Naive B cell (primary cell): ENCODE measurements around the gene DLK1. TPM values are rescaled to one million over a fixed set of nuclear protein-coding genes. Genes with fewer than 3 reads are reported as not detected.

ENCODE experiments used
- ATAC-seq, 2 donors: fragments of 150-1000 bp; cut with Tn5 transposase; 2 replicates each; pipeline ENCODE4 v1.10.0; 2021; ENCODE audit warnings: low read depth in 2 of 2, mild to moderate bottlenecking in 2 of 2, moderate library complexity in 2 of 2
- DNase-seq: peaks from one replicate; pipeline ENCODE4 v3.0.0; 2022
- H3K27ac Mint-ChIP-seq, 6 donors: one replicate each; pipeline ENCODE4 v1.8.0; 2020 to 2022; ENCODE audit warnings: mild to moderate bottlenecking in 6 of 6, mixed read lengths in 6 of 6, moderate library complexity in 5 of 6, inconsistent platforms in 2 of 6
- H3K27me3 Mint-ChIP-seq, 3 donors: one replicate each; pipeline ENCODE4 v1.8.0; 2021 to 2022; ENCODE audit warnings: mixed read lengths in 3 of 3, mild to moderate bottlenecking in 1 of 3
- H3K36me3 Mint-ChIP-seq, 2 donors: one replicate each; pipeline ENCODE4 v1.8.0; 2020 to 2022; ENCODE audit warnings: mixed read lengths in 2 of 2, inconsistent platforms in 1 of 2, mild to moderate bottlenecking in 1 of 2
- H3K4me1 Mint-ChIP-seq, 3 donors: one replicate each; pipeline ENCODE4 v1.8.0; 2020 to 2022; ENCODE audit warnings: mixed read lengths in 3 of 3, inconsistent platforms in 1 of 3, mild to moderate bottlenecking in 1 of 3, moderate library complexity in 1 of 3
- H3K4me3 Mint-ChIP-seq, 8 donors: one replicate each; pipeline ENCODE4 v1.8.0; 2020 to 2022; ENCODE audit warnings: mild to moderate bottlenecking in 8 of 8, mixed read lengths in 8 of 8, moderate library complexity in 8 of 8, inconsistent platforms in 2 of 8
- H3K9me3 Mint-ChIP-seq, 7 donors: one replicate each; pipeline ENCODE4 v1.8.0; 2020 to 2022; ENCODE audit warnings: mixed read lengths in 7 of 7, mild to moderate bottlenecking in 5 of 7, inconsistent platforms in 2 of 7, moderate library complexity in 1 of 7
- polyA plus RNA-seq, 6 donors: library from polyadenylated mRNA; unstranded; fragments of 300-500 nt; fragmentation: Illumina TruSeq; gene quantifications; one replicate each; pipeline ENCODE4 v1.2.3, GENCODE V29; 2021; ENCODE audit warnings: low read depth in 6 of 6

DLK1 gene
- polyA plus RNA-seq, 6 donors from 2014 or later: not detected

DNA sequence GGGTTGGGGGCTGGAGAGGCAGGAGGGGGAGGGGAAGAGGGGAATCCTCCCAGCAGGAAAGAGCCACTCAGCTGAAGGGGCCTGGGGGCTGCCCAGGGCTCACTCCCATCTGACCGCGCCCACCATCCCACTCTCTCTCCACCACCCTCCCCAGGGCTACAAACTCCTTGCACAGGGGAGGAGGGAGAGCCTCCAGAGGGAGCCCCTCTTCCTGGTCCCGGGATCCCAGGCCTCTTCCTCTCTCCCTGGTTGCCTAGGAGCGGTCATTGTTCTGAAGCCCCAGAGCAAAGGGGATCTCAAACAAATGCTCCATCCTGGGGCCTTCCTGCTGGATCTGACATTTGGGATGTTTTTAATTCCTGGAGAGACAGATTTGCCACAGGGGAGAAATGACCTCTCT lies 39.8 kb upstream of the DLK1 start:
- Mint-ChIP-seq H3K9me3 (peaks cover 0 to 5% (median 0%) of the 10 kb centered on the region in 7 donors), H3K4me3 (no peak overlapping the region), H3K36me3 (no peaks in the 10 kb centered on the region), H3K4me1 (no peaks in the 10 kb centered on the region), H3K27me3 (peaks cover under 1 to 17% (median 6%) of the 10 kb centered on the region in 3 donors), H3K27ac (peak overlapping the region in 1 of 6 donors; percentile 72)
- ATAC-seq (no peak), DNase-seq (no peak)

- no peaks in the 10 kb centered on the region for H3K36me3 Mint-ChIP-seq
- DNase-seq (no peak), ATAC-seq (no peak)
- peak overlapping the region in 1 of 8 donors; percentile 42 for H3K4me3 Mint-ChIP-seq
- no peaks in the 10 kb centered on the region for H3K4me1 Mint-ChIP-seq
- H3K27ac Mint-ChIP-seq: no peak overlapping the region
- H3K9me3 Mint-ChIP-seq: peaks cover 0 to 5% (median 0%) of the 10 kb centered on the region in 7 donors
- H3K27me3 Mint-ChIP-seq: peaks cover 5 to 22% (median 6%) of the 10 kb centered on the region in 3 donors
Observed at GRCh38 chr14:100687386-100687785, 39.3 kb upstream of the DLK1 start.

GRCh38 chr14:100688051-100688450 lies 38.6 kb upstream of the DLK1 start:
- DNase-seq: no peak
- ATAC-seq: no peak
- H3K36me3 Mint-ChIP-seq: no peaks in the 10 kb centered on the region
- H3K4me1 Mint-ChIP-seq: no peaks in the 10 kb centered on the region
- H3K4me3 Mint-ChIP-seq: no peak overlapping the region
- peaks cover 0 to under 1% (median 0%) of the 10 kb centered on the region in 7 donors for H3K9me3 Mint-ChIP-seq
- H3K27ac Mint-ChIP-seq: no peak overlapping the region
- H3K27me3 Mint-ChIP-seq: peaks cover under 1 to 24% (median 12%) of the 10 kb centered on the region in 3 donors

- Mint-ChIP-seq H3K4me1 (no peaks in the 10 kb centered on the region), H3K4me3 (no peak overlapping the region), H3K27me3 (peaks cover 0 to 32% (median 20%) of the 10 kb centered on the region in 3 donors), H3K27ac (peak overlapping the region in 1 of 6 donors; percentile 65), H3K9me3 (no peaks in the 10 kb centered on the region), H3K36me3 (no peaks in the 10 kb centered on the region)
- ATAC-seq: no peak
- DNase-seq: no peak
Observed at GRCh38 chr14:100688598-100689461, 37.9 kb upstream of the DLK1 start.

GRCh38 chr14:100690672-100691071 lies 36.0 kb upstream of the DLK1 start:
- Mint-ChIP-seq H3K36me3 (no peaks in the 10 kb centered on the region), H3K27ac (no peak overlapping the region), H3K4me1 (no peaks in the 10 kb centered on the region), H3K27me3 (peaks cover 6 to 43% (median 33%) of the 10 kb centered on the region in 3 donors), H3K4me3 (no peak overlapping the region), H3K9me3 (no peaks in the 10 kb centered on the region)
- no peak for ATAC-seq
- no peak for DNase-seq

GRCh38 chr14:100691395-100692056 lies 35.2 kb upstream of the DLK1 start:
- no peak for DNase-seq
- Mint-ChIP-seq H3K4me1 (no peaks in the 10 kb centered on the region), H3K9me3 (no peaks in the 10 kb centered on the region), H3K4me3 (no peak overlapping the region), H3K36me3 (no peaks in the 10 kb centered on the region), H3K27me3 (peaks cover 6 to 52% (median 38%) of the 10 kb centered on the region in 3 donors), H3K27ac (no peak overlapping the region)
- no peak for ATAC-seq

- ATAC-seq (no peak), DNase-seq (no peak)
- Mint-ChIP-seq H3K9me3 (no peaks in the 10 kb centered on the region), H3K4me3 (no peak overlapping the region), H3K27ac (no peak overlapping the region), H3K27me3 (peaks cover 6 to 56% (median 41%) of the 10 kb centered on the region in 3 donors), H3K4me1 (no peaks in the 10 kb centered on the region), H3K36me3 (no peaks in the 10 kb centered on the region)
Observed at GRCh38 chr14:100692256-100692655, 34.4 kb upstream of the DLK1 start.

- DNase-seq (no peak), ATAC-seq (no peak)
- Mint-ChIP-seq H3K9me3 (no peaks in the 10 kb centered on the region), H3K4me1 (no peaks in the 10 kb centered on the region), H3K4me3 (peak overlapping the region in 2 of 8 donors; percentile 40 to 79), H3K36me3 (no peaks in the 10 kb centered on the region), H3K27ac (peak overlapping the region in 1 of 6 donors; percentile 5), H3K27me3 (peaks cover 6 to 50% (median 41%) of the 10 kb centered on the region in 3 donors)
Observed at GRCh38 chr14:100692859-100693558, 33.7 kb upstream of the DLK1 start.

DNA sequence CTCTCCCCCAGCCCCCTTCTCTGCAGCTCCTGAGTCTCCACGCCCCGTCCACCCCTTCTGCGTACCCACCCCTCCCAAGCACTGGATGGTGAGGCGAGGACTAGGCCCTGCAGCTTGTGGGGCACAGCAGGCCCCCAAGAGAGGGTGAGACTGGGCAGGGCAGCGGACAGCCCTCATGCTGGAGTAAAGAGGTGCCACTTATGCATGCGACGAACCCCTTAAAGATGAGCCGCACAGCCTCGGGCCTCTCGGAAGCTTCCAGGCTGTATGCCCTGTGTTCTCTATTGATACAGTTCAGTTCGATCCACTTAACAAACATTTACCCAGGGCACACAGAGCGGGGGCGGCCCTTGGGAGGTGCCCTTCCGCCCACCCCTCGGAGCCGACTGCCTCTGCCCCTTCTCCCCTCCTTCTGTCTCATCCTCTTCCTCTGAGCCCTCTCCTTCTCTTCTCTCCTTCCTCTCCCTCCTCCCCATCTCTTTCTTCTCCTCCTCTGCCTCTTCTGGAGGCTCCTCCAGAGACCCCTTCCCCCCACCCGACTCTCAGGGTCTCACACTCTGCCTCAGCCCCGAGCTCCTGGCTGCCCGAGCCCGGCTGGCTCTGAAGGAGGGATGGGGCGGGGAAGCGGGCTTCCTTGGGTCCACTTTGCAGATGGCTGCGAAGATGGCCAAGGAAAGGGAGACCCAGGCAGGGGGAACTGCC lies 32.7 kb upstream of the DLK1 start:
- no peak overlapping the region for H3K4me3 Mint-ChIP-seq
- no peak overlapping the region for H3K27ac Mint-ChIP-seq
- peaks cover 12 to 59% (median 48%) of the 10 kb centered on the region in 3 donors for H3K27me3 Mint-ChIP-seq
- H3K9me3 Mint-ChIP-seq: no peaks in the 10 kb centered on the region
- H3K4me1 Mint-ChIP-seq: no peaks in the 10 kb centered on the region
- DNase-seq: no peak
- ATAC-seq: no peak
- no peaks in the 10 kb centered on the region for H3K36me3 Mint-ChIP-seq

DNA sequence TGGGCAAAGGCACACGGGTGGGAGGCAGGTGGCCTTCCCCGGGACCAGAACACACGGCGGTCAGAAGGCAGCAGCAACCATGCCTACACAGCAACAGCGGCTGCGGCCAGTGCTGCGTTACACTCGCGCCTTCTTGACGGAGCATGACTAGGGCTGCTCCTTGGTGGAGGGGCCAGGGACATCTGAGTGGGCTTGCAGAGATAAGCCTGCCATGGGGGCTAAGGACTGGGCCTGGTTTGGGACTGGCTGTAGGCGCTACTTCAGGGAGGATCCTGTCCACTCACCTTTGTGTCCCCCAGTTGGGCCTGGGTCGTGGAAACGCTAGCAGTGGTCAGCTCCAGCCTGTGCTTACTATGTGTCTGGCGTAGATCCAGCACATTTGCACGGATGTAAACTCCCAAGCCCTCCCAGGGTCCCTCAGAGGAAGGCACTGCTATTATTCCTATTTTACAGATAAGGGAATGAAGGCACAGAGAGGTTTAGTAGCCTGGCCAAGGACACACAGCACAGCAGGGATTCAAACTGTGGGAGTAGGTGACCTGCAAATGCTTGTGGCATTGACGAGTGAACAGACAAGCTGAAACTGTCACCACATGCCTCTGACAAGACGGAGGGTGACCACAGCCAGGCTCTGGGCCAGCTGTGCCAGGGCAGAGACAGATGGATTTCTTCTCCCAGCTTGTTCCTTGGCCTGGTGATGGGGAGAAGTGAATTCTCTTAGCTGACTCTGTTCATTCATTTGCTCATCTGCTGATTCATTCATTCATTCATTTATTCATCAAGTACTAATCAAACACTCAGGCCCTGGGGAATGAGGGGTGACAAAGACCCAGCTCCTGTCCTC lies 31.9 kb upstream of the DLK1 start:
- peaks cover 12 to 62% (median 54%) of the 10 kb centered on the region in 3 donors for H3K27me3 Mint-ChIP-seq
- no peak for ATAC-seq
- H3K36me3 Mint-ChIP-seq: no peaks in the 10 kb centered on the region
- H3K9me3 Mint-ChIP-seq: peaks cover 0 to 3% (median 0%) of the 10 kb centered on the region in 7 donors
- no peak for DNase-seq
- no peak overlapping the region for H3K4me3 Mint-ChIP-seq
- no peak overlapping the region for H3K27ac Mint-ChIP-seq
- no peaks in the 10 kb centered on the region for H3K4me1 Mint-ChIP-seq

DNA sequence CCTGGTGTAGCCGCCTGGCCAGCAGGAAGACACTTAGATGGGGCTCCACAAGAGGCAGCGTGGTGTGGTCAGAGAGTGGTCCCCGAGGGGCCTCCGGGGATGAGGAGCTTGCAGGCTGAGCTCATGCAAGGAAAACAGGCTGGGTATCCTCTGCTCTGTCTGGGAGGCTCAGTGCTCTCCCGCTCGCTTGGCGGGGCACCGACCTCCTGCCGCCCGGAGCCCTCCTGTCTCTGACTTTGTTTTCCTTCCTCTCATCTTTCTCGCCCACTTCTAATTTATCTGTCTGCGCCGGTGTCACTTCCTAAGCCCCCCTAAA lies 31.3 kb upstream of the DLK1 start:
- no peak for ATAC-seq
- H3K9me3 Mint-ChIP-seq: peaks cover 0 to 3% (median 0%) of the 10 kb centered on the region in 7 donors

DNA sequence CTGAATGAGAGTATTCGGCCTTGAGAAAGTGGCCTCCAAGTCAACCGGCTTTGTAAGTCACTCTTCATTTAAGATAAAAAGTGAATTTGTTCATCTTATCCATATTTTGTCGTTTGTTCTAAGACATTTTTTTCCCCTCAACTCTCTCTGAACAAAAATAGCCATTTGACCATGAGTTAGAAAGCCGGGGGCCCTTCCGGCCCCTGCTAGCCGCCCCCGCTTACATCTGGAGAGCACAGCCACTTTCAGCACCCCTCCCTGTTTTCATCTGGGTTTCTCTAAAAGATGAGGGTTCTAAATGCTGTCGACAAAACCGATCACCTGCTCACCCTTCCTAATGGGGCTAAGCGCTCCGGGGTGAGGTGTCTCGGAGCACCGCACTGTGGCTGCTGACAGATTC lies 30.7 kb upstream of the DLK1 start:
- Mint-ChIP-seq H3K9me3 (peaks cover 0 to 3% (median 0%) of the 10 kb centered on the region in 7 donors), H3K4me1 (no peaks in the 10 kb centered on the region), H3K27me3 (peaks cover 15 to 65% (median 60%) of the 10 kb centered on the region in 3 donors)

More for the DNA sequence above, 31.3 kb upstream of the DLK1 start:
- Mint-ChIP-seq H3K4me1 (no peaks in the 10 kb centered on the region), H3K27ac (no peak overlapping the region), H3K4me3 (no peak overlapping the region), H3K36me3 (no peaks in the 10 kb centered on the region), H3K27me3 (peaks cover 12 to 59% (median 54%) of the 10 kb centered on the region in 3 donors)
- no peak for DNase-seq

More for the DNA sequence above, 30.7 kb upstream of the DLK1 start:
- H3K27ac Mint-ChIP-seq: no peak overlapping the region
- no peak for DNase-seq
- no peak overlapping the region for H3K4me3 Mint-ChIP-seq
- ATAC-seq: no peak
- H3K36me3 Mint-ChIP-seq: no peaks in the 10 kb centered on the region
